CD8-positive, alpha-beta memory T cell (primary cell): Measurements from ENCODE around the gene BSX. TPM values are rescaled to one million over a fixed set of nuclear protein-coding genes. Genes with fewer than 3 reads are reported as not detected.

Experiments
- CTCF ChIA-PET: fragments of 350-600 bp; sonication (Branson Sonifier 250); formaldehyde crosslinking; loops from one replicate; lab custom pipeline; 2021; ENCODE audit warnings: antibody characterized with exemption; lab: Charles Lee
- POLR2A ChIA-PET: fragments of 350-600 bp; sonication (Branson Sonifier 250); formaldehyde crosslinking; loops from one replicate; lab custom pipeline; 2021; ENCODE audit warnings: antibody characterized with exemption; lab: Charles Lee
- DNase-seq, 5 donors: peaks; one replicate each; pipeline versions ENCODE4 v3.0.0 to v3.0.0-alpha.2; 2020 to 2022; ENCODE audit warnings: mixed read lengths in 1 of 5
- H3K27ac ChIP-seq: one replicate; pipeline ENCODE4 v1.7.0; 2013; ENCODE audit warnings: low read depth, mild to moderate bottlenecking, low read length, moderate library complexity
- H3K27me3 ChIP-seq: 2 replicates; pipeline ENCODE4 v1.7.0; 2013; ENCODE audit warnings: low read length, mild to moderate bottlenecking; ENCODE audit not compliant: insufficient read depth, poor library complexity, severe bottlenecking
- H3K36me3 ChIP-seq: 2 replicates; pipeline ENCODE4 v1.7.0; 2013; ENCODE audit warnings: mild to moderate bottlenecking, low read length, moderate library complexity; ENCODE audit not compliant: insufficient read depth
- H3K4me1 ChIP-seq: 2 replicates; pipeline ENCODE4 v1.7.0; 2013; ENCODE audit warnings: mild to moderate bottlenecking, low read length, moderate library complexity; ENCODE audit not compliant: insufficient read depth
- H3K4me3 ChIP-seq: 2 replicates; pipeline ENCODE4 v1.7.0; 2013; ENCODE audit warnings: mild to moderate bottlenecking, low read length
- H3K9me3 ChIP-seq: 2 replicates; pipeline ENCODE4 v1.7.0; 2013; ENCODE audit warnings: mild to moderate bottlenecking, low read length
- H3K27ac Mint-ChIP-seq, 8 donors: one replicate each; pipeline ENCODE4 v1.8.0; 2020 to 2021; ENCODE audit warnings: mixed read lengths in 8 of 8, mild to moderate bottlenecking in 6 of 8, inconsistent platforms in 3 of 8, moderate library complexity in 3 of 8
- H3K27me3 Mint-ChIP-seq, 2 donors: one replicate each; pipeline ENCODE4 v1.8.0; 2020 to 2021; ENCODE audit warnings: mixed read lengths in 2 of 2, mild to moderate bottlenecking in 1 of 2, moderate library complexity in 1 of 2
- H3K36me3 Mint-ChIP-seq, 3 donors: one replicate each; pipeline ENCODE4 v1.8.0; 2020 to 2021; ENCODE audit warnings: mixed read lengths in 3 of 3, inconsistent platforms in 1 of 3, mild to moderate bottlenecking in 1 of 3
- H3K4me1 Mint-ChIP-seq, 3 donors: one replicate each; pipeline ENCODE4 v1.8.0; 2020 to 2021; ENCODE audit warnings: mixed read lengths in 3 of 3, inconsistent platforms in 1 of 3, mild to moderate bottlenecking in 1 of 3
- H3K4me3 Mint-ChIP-seq, 7 donors: one replicate each; pipeline ENCODE4 v1.8.0; 2020 to 2021; ENCODE audit warnings: mixed read lengths in 7 of 7, mild to moderate bottlenecking in 6 of 7, moderate library complexity in 4 of 7, inconsistent platforms in 2 of 7
- H3K9me3 Mint-ChIP-seq, 5 donors: one replicate each; pipeline ENCODE4 v1.8.0; 2020 to 2022; ENCODE audit warnings: mixed read lengths in 5 of 5, mild to moderate bottlenecking in 3 of 5, moderate library complexity in 2 of 5, inconsistent platforms in 1 of 5
- polyA plus RNA-seq: library from polyadenylated mRNA; unstranded; fragments of 300-500 nt; fragmentation: Illumina TruSeq; gene quantifications from one replicate; pipeline ENCODE4 v1.2.3, GENCODE V29; 2021
- total RNA-seq, 2 experiments: library from RNA; stranded (reverse); gene quantifications; one replicate each; pipeline ENCODE4 v1.2.3, GENCODE V29; 2021

BSX gene
- total and polyA plus RNA-seq, 3 experiments from 2014 or later, result not detected

GRCh38 chr11:122937983-122938382, 43.7 kb downstream of the BSX start:
- DNase-seq, result no peak
- no peak overlapping the region for H3K27ac ChIP-seq
- Mint-ChIP-seq H3K9me3 (no peaks in the 10 kb centered on the region), H3K27me3 (peaks cover 0 to 1% of the 10 kb centered on the region in 2 donors), H3K36me3 (peaks cover 7 to 9% (median 9%) of the 10 kb centered on the region in 3 donors), H3K4me1 (no peaks in the 10 kb centered on the region), H3K4me3 (no peak overlapping the region), H3K27ac (no peak overlapping the region)
- H3K27me3 ChIP-seq, result no peaks in the 10 kb centered on the region
- no peaks in the 10 kb centered on the region for H3K4me1 ChIP-seq
- CTCF ChIA-PET, result no interaction called here
- H3K36me3 ChIP-seq, result no peaks in the 10 kb centered on the region
- H3K9me3 ChIP-seq, result no peaks in the 10 kb centered on the region
- POLR2A ChIA-PET, result no interaction called here
- H3K4me3 ChIP-seq, result no peak overlapping the region

DNA sequence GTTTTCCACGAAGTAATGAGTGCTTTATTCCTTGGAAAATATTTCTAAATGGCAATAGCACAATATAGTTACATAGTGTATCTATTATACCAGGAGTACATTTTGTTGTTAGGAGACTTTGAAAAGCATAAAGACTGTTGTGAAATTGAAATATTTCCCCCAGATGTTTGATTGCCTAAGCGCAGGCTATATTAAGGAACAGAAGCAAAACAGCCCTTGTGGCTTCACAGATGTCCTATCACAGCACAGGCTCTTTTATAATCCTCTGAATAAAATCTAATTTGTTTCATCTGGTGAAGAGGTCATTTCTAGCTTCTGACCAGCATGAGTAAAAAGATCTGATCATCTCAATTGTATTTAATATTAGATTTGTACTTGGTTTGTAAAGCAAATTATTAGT, 48.2 kb downstream of the BSX start:
- no peak overlapping the region for H3K27ac ChIP-seq
- no peaks in the 10 kb centered on the region for H3K4me1 Mint-ChIP-seq
- POLR2A ChIA-PET, result no interaction called here

GRCh38 chr11:122931510-122931909, 50.1 kb downstream of the BSX start:
- H3K36me3 ChIP-seq, result no peaks in the 10 kb centered on the region
- H3K4me1 Mint-ChIP-seq, result no peaks in the 10 kb centered on the region
- H3K4me3 ChIP-seq, result no peak overlapping the region
- H3K4me1 ChIP-seq, result no peaks in the 10 kb centered on the region
- ChIA-PET CTCF (no interaction called here), POLR2A (no interaction called here)
- no peaks in the 10 kb centered on the region for H3K9me3 ChIP-seq
- peak overlapping the region in 1 of 8 donors; percentile 43 for H3K27ac Mint-ChIP-seq
- H3K36me3 Mint-ChIP-seq, result peaks cover 11 to 18% (median 14%) of the 10 kb centered on the region in 3 donors
- no peak overlapping the region for H3K27ac ChIP-seq
- H3K4me3 Mint-ChIP-seq, result no peak overlapping the region
- H3K27me3 ChIP-seq, result no peaks in the 10 kb centered on the region
- no peak for DNase-seq
- peaks cover 0 to 2% of the 10 kb centered on the region in 2 donors for H3K27me3 Mint-ChIP-seq
- H3K9me3 Mint-ChIP-seq, result no peaks in the 10 kb centered on the region

More for the DNA sequence above, 48.2 kb downstream of the BSX start:
- H3K36me3 ChIP-seq, result no peaks in the 10 kb centered on the region
- DNase-seq, result no peak
- H3K9me3 Mint-ChIP-seq, result no peaks in the 10 kb centered on the region
- CTCF ChIA-PET, result interaction anchor here (0.9 kb wide), 1 partner anchor 89 kb away, joined by 3 read pairs; no protein-coding TSS in a partner anchor
- no peaks in the 10 kb centered on the region for H3K9me3 ChIP-seq
- no peak overlapping the region for H3K4me3 Mint-ChIP-seq
- peaks cover 7 to 10% (median 9%) of the 10 kb centered on the region in 3 donors for H3K36me3 Mint-ChIP-seq
- no peak overlapping the region for H3K4me3 ChIP-seq
- H3K27me3 ChIP-seq, result no peaks in the 10 kb centered on the region
- peaks cover 0 to 3% of the 10 kb centered on the region in 2 donors for H3K27me3 Mint-ChIP-seq
- no peak overlapping the region for H3K27ac Mint-ChIP-seq
- no peaks in the 10 kb centered on the region for H3K4me1 ChIP-seq

Other genes starting within 250 kb of the BSX start
- 10 to 100 TPM; 71.9 to 72.1 TPM for gene CRTAM, start 143.3 kb downstream of the BSX start, total RNA-seq
- gene CRTAM, start 143.3 kb downstream of the BSX start, polyA plus RNA-seq, result 65.0 TPM
- gene JHY, start 99.1 kb downstream of the BSX start, total RNA-seq, result 1 to 10 TPM; 4.3 to 4.9 TPM
- gene JHY, start 99.1 kb downstream of the BSX start, polyA plus RNA-seq, result 7.6 TPM
- gene HSPA8, start 80.3 kb upstream of the BSX start, total RNA-seq, result 1,000 to 10,000 TPM; 3,972 to 4,236 TPM
- 1,494 TPM for gene HSPA8, start 80.3 kb upstream of the BSX start, polyA plus RNA-seq
- gene CLMP, start 213.4 kb upstream of the BSX start, total RNA-seq, result under 1 TPM; 0.07 to 0.09 TPM
- gene CLMP, start 213.4 kb upstream of the BSX start, polyA plus RNA-seq, result 0.31 TPM